Hepatic stellate cell (primary cell): Measurements from ENCODE around the gene CCDC183.
"Not testable (repeated sequence)": the region's sequence is repeated elsewhere in the genome, so short reads cannot be mapped to it uniquely, and the experiment has no call there.

Experiments
- DNase-seq: peaks from one replicate; pipeline ENCODE4 v3.0.0; 2011; ENCODE audit warnings: low spot score

CCDC183 gene

DNA sequence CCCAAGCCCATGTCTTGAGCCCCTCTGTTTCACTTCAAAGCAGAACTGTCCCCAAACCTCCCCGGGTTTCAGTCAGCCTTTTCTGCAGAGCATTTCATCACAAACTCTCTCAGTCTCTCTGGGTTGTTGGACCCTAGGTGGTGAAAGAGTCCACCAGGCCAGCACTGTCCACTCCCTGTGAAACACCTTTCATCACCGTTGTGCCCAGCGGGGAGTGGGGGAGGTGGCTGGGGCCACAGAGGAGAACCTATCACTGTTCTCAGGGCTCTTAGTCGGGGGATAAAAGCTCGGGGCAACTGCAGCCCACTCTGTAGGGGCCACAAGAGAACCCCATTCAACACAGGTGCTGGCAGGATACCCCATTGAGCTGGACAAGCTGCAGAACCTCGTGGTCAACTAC, 6.2 kb downstream of the CCDC183 start:
- DNase-seq = no peak

DNA sequence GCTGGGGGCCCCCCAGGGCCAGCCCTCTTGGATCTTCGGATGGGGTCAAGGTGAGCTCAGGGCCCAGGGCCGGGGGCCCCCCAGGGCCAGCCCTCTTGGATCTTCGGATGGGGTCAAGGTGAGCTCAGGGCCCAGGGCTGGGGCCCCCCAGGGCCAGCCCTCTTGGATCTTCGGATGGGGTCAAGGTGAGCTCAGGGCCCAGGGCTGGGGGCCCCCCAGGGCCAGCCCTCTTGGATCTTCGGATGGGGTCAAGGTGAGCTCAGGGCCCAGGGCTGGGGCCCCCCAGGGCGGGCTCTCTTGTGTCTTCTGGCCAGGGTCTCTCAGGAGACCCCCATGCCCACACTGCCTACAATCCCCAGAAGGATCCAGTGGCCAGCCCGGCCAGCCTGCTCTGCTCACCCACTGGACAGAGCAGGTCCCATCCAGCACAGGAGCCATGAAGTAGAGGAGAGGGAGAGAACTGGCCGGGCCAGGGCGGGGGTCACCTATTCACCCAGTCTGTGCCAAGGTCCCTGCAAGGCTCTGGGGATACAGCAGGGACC, 6.9 kb downstream of the CCDC183 start:
- not testable (repeated sequence) for DNase-seq

- DNase-seq = no peak
Measured at GRCh38 chr9:136803551-136804508, 7.7 kb downstream of the CCDC183 start.

GRCh38 chr9:136804509-136805206, 8.5 kb downstream of the CCDC183 start:
- DNase-seq = no peak

DNA sequence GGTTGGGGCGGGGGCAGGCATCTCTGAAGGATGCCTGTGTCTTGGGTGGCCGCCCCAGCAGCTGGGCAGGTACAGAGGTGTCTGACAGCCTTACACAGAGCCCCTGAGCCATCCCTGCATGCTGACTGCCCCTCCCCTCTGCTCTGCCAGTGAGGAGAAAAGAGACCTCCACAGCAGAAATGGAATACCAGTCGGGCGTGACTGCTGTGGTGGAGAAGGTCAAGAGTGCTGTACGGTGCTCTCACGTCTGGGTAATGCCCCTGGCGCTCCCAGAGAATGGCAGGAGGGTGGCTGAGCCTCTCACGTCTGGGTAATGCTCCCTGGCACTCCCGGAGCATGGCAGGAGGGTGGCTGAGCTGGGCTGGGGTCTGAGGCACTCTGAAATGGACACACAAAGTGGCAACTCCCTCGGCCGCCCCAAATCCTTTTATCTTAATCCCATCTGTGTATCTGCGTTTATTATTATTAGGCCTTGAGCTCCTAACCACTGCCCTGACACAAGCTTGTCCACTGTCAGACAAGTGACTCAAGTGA, 9.1 kb downstream of the CCDC183 start:
- DNase-seq = no peak

GRCh38 chr9:136806067-136806466, 9.9 kb downstream of the CCDC183 start:
- no peak for DNase-seq

DNA sequence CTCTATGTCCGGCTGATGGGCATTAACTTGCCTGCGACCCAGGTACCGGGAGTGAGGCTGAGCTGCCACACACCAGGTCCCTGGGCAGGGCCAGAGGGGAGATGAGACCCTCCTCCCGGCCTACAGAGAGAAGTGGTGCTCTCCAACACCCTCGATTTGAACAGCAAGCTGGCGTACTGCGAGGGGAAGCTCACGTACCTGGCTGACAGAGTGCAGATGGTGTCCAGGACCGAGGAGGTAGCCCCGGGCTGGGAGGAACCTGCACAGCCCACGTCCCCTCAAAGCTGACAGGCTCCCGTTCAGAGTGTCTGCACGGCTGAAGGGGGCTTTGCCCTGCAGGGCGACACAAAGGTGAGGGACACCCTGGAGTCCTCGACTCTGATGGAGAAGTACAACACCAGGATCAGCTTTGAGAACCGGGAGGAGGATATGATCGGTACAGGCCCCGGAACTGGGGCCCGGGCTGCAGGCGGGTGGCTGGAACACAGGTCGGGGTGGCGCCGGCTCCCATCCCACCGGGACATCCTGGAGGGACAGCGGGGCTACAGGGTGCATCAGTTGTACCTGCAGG, 10.6 kb downstream of the CCDC183 start:
- no peak for DNase-seq

DNA sequence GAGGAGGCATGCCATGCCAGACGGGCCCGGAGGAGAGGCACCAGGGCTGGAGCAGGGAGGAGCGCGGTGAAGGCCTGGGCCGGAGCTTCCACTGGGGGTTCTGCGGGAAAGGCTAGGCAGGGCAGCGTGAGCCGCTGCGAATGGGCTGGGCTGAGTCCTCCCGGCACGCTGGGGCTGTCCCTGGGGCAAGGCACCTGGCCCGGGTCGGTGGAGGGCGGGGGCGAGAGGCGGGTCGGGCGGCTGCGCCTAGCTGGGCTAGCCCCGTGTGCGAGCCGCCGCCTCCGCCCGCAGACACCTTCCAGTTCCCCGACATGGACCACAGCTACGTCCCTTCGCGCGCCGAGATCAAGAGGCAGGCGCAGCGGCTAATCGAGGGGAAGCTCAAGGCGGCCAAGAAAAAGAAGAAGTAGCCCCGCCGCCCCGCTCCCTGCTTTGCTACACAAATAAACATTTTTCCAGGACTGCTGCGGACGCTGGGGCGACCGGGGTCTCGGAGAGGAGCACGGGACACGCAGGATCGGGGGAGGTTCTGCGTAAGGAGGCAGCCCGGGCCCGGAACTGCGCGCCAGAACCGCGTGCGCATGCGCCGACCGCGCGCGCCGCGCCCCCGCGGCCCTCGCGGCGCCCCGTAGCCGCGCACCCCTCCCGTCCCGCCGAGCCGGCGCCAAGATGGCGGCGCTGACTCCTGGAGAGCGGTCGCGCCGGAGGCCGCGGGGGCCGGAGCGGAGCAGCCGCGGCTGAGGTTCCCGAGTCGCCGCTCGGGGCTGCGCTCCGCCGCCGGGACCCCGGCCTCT, 11.3 kb downstream of the CCDC183 start, which contains the start of gene RABL6:
Gene RABL6 (plus strand): TSS at position 668 of the 794 bp plus-strand sequence. CDS start 249 bp downstream, outside the sequence.
- peak; percentile 97 for DNase-seq

DNA sequence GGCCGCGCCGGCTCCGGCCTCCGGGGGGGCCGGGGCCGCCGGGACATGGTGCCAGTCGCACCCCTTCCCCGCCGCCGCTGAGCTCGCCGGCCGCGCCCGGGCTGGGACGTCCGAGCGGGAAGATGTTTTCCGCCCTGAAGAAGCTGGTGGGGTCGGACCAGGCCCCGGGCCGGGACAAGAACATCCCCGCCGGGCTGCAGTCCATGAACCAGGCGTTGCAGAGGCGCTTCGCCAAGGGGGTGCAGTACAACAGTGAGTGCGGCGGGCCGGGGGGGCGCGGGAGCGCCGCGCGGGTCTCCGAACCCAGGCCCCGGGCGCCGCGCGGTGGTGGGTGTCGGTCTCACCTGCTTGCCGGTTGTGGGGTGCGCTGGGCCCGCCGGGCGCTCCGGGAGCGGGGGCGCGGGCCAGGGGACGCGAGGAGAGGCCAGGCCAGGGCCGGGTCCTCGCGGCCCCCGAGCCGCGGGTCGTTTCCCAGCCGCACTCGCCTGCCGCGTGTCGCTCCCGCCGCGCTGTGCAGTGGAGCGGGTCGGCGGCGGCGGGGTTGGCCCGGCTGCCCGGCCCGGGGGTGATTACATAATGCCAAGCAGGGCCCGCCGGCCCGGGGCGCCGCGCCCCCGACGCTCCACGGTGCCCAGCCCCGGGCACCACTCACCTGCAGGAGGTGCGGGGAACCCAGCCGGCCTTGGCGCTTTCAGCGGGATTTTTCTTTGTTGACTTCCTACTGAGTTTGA, 12.1 kb downstream of the CCDC183 start:
- peak; percentile 37 for DNase-seq

DNA sequence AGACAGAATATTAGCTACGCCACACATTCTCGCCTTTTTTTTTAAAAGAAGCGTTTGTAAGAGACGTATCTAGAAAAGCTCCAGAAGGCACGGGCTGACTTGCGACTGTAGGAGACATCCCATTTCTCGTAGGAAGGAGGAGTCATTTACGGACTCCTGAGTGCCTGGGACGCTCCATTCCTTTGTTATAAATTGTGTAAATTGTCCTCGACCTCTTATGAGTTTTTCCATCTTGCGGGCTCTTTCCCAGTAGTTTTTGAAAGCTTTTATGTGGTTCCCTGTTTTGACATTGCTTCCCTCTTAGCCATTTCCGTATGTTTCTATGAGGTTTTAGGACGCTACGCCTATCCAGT, 12.6 kb downstream of the CCDC183 start:
- peak; percentile 60 for DNase-seq

- DNase-seq = no peak
Measured at GRCh38 chr9:136814725-136815421, 18.7 kb downstream of the CCDC183 start.

DNA sequence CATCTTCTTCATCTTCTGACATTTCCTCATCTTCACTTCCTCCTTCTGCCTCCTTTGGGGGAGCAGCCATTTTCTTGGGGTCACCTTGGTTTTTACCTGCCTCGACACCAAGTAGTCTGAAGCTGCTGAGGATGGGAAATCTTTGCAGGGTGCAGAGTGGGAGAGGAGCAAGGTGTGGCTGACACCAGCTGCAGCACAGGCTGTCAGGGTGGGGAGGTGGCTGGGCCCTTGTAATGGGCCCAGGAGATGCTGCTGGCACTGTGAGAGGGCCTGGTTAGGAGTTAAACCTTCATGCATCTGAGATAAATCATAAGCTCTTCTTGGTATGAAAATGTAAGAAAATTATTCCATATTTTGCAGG, 19.3 kb downstream of the CCDC183 start:
- no peak for DNase-seq

DNA sequence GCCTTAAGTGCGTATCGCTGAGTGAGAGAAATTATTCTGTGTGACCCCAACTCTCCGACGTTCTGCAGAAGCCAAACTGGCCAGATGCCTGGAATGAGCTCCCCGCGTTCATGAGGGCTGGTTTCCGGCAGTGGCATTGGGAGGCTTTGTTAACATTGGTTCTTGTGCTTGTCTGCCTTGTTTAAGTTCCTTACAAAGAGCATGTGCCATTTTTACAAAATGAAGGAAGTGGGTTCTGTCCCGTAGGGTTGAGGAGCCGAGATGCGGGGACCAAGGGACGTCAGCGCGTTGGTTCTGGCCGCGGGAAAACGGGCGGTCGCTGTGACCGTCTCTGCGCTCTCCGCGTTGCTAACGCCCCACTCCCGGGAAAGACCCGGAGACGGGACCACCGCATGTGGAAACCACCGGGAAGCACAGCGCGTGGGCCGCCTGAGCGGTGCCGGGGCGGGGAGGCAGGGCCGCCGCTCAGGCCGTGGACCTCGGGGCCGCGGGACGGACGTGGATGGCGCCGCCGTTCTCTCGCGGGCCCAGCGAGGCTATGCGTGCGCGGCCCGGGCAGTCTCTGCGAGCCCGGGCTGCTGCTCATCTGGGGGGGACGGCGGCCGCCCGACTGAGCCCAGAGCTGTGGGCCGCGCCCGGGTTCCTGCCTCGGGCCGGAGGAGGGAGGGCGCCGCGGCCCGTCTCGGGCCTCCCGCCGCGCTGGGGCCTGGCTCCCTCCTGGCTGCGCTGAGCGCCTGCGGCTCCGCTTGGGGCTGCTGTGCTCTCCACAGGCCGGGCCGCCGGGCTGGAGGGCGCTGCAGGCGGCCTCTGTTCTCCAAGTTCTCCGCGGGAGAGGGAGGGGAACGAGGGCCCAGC, 25.1 kb downstream of the CCDC183 start:
- DNase-seq = peak; percentile 73

DNA sequence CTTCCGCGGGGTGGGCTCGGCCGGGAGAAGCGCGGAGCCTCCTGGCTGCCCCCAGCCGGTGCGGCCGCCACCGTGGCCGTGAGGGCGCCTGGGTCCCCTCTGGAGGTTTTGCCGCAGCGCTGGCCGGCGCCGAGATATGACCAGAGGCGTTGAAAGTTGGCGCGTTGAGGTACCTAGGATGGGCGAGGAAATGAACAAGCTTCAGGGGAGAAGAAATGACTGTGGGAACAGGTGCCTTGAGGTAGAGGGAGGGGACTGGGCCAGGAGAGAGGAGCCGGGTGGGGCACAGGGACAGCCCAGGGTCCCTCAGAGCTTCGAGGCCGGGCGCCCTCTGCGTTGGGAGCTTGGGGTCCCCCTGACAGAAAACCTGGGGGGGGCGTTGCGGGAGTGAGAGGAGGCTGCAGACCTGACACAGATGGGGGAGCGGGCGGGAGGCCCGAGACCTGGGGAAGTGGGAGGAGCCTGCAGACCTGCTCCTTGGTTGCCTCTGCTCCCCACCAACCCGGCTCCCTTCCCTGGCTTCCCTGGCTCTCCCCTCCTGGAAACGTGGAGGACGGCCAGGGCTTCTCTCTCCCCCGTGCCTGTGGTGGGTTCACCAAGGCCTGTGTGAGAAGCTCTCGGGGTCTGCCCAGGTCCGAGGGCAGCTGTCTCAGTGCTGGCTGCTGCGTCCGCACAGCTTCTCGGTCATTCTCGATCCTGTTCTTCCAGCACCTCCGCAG, 25.8 kb downstream of the CCDC183 start:
- DNase-seq = no peak

GRCh38 chr9:136823136-136824046, 27.3 kb downstream of the CCDC183 start:
- no peak for DNase-seq

- DNase-seq = no peak
Measured at GRCh38 chr9:136824496-136825225, 28.5 kb downstream of the CCDC183 start.
